Fibroblast of pulmonary artery (primary cell): ENCODE measurements around the gene ZNF578.
"Not testable (repeated sequence)": the region's sequence is repeated elsewhere in the genome, so short reads cannot be mapped to it uniquely, and the experiment has no call there.

Experiments
- DNase-seq: peaks from one replicate; pipeline ENCODE4 v3.0.0-alpha.2; 2010; ENCODE audit warnings: low read depth
- H3K4me3 ChIP-seq: replicated peaks from 2 replicates; pipeline ENCODE4 v1.5.1; 2011; ENCODE audit warnings: low read depth, mild to moderate bottlenecking, control low read depth, low read length, moderate library complexity
- CTCF ChIP-seq: IDR thresholded peaks from 2 replicates; pipeline ENCODE4 v1.5.1; 2011; ENCODE audit warnings: mild to moderate bottlenecking, control low read depth, low read length, inconsistent platforms; ENCODE audit errors: missing control alignments

Gene ZNF578

GRCh38 chr19:52557231-52557995, 104.1 kb downstream of the ZNF578 start:
- H3K4me3 ChIP-seq, result no peak overlapping the region

GRCh38 chr19:52558732-52559445, 105.5 kb downstream of the ZNF578 start:
- H3K4me3 ChIP-seq, result not testable (repeated sequence)

More at GRCh38 chr19:52557231-52557995, 104.1 kb downstream of the ZNF578 start:
- TF ChIP-seq CTCF, result no peak
- no peak for DNase-seq

GRCh38 chr19:52561611-52562010, 108.3 kb downstream of the ZNF578 start:
- DNase-seq, H3K4me3 ChIP-seq: not testable (repeated sequence)

More at GRCh38 chr19:52558732-52559445, 105.5 kb downstream of the ZNF578 start:
- not testable (repeated sequence) for DNase-seq
